Panc1 (cell line): ENCODE measurements around the gene BTG1.

Source experiments
- CTCF ChIP-seq: fragments of 450-650 bp; IDR thresholded peaks from 2 replicates; pipeline ENCODE4 v1.5.1; 2017; ENCODE audit warnings: mild to moderate bottlenecking
- REST ChIP-seq, 2 experiments: IDR thresholded peaks; 2 replicates each; pipeline ENCODE4 v1.6.1; 2011 to 2012; ENCODE audit warnings: low read depth in 2 of 2, control low read depth in 1 of 2, low read length in 1 of 2, mild to moderate bottlenecking in 1 of 2, moderate library complexity in 1 of 2; ENCODE audit not compliant: insufficient read depth in 1 of 2
- SIN3A ChIP-seq: IDR thresholded peaks from 2 replicates; pipeline ENCODE4 v1.6.1; 2012; ENCODE audit warnings: low read depth, mild to moderate bottlenecking, low read length, moderate library complexity, borderline replicate concordance; ENCODE audit not compliant: insufficient read depth

- TF ChIP-seq SIN3A (no peak), REST (IDR thresholded peaks at IDR 0.05; ENCODE audit: insufficient read depth in 1 of 2, low read depth in 2 of 2, low read length in 1 of 2) (no peak), CTCF (no peak)
Observed at GRCh38 chr12:92108651-92109050, 37.0 kb downstream of the BTG1 start.
